Coronary artery (tissue), 2 donors: Measurements from ENCODE around the gene PDCD1.

ENCODE experiments used
- DNase-seq: peaks from one replicate; pipeline ENCODE4 v3.0.0-alpha.2; 2017; ENCODE audit warnings: low spot score
- H3K27ac ChIP-seq, 2 donors: fragments of 200-600 bp; sonication (generic); one replicate each; pipeline ENCODE4 v1.5.1; 2016 to 2019
- H3K4me3 ChIP-seq: fragments of 200-600 bp; sonication (generic); 2 replicates; pipeline ENCODE4 v1.5.1; 2016; ENCODE audit warnings: mild to moderate bottlenecking, moderate library complexity
- TF ChIP-seq, protein P1 (sequence below): fragments of 200-600 bp; sonication (generic); IDR thresholded peaks from one replicate; pipeline ENCODE4 v1.5.1; 2019; ENCODE audit warnings: antibody characterized with exemption

The PDCD1 gene

GRCh38 chr2:241897231-241897916, 38.7 kb upstream of the PDCD1 start:
- TF ChIP-seq, protein P1, sequence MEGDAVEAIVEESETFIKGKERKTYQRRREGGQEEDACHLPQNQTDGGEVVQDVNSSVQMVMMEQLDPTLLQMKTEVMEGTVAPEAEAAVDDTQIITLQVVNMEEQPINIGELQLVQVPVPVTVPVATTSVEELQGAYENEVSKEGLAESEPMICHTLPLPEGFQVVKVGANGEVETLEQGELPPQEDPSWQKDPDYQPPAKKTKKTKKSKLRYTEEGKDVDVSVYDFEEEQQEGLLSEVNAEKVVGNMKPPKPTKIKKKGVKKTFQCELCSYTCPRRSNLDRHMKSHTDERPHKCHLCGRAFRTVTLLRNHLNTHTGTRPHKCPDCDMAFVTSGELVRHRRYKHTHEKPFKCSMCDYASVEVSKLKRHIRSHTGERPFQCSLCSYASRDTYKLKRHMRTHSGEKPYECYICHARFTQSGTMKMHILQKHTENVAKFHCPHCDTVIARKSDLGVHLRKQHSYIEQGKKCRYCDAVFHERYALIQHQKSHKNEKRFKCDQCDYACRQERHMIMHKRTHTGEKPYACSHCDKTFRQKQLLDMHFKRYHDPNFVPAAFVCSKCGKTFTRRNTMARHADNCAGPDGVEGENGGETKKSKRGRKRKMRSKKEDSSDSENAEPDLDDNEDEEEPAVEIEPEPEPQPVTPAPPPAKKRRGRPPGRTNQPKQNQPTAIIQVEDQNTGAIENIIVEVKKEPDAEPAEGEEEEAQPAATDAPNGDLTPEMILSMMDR: no peak
- Histone ChIP-seq H3K27ac (no peak overlapping the region), H3K4me3 (no peak overlapping the region)
- DNase-seq: peak; percentile 62

DNA sequence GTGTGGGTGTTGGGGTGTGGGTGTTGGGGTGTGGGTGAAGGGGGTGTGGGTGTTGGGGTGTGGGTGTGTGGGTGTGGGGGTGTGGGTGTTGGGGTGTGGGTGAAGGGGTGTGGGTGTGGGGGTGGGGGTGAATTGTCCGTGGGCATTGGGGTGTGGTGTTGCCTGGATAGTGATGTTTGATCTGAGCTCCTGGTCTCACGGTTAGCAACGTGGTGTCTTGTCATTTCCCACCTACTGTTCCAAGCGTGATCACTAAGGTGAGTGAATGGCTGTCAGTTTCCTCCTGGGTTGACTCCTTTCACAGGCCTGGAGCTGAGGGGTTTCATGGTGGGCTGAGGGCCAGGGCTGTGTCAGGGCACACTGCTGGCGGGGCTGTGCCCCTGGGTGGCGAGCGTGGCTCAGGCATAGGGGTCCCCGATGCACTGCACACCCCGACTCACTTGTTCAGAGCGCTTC, 38.1 kb upstream of the PDCD1 start:
- Histone ChIP-seq H3K4me3 (no peak overlapping the region), H3K27ac (no peak overlapping the region)
- DNase-seq: peak; percentile 72
- TF ChIP-seq, protein P1: no peak

- DNase-seq: peak; percentile 73
- Histone ChIP-seq H3K4me3 (no peak overlapping the region), H3K27ac (peak overlapping the region in 1 of 2 donors; percentile 51)
- TF ChIP-seq, protein P1: no peak
Measured at GRCh38 chr2:241895712-241896641, 37.3 kb upstream of the PDCD1 start.

- H3K27ac ChIP-seq: no peak overlapping the region
- TF ChIP-seq, protein P1: no peak
- DNase-seq: peak; percentile 68
- H3K4me3 ChIP-seq: no peak overlapping the region
Measured at GRCh38 chr2:241895427-241895711, 36.7 kb upstream of the PDCD1 start.

GRCh38 chr2:241894681-241895426, 36.2 kb upstream of the PDCD1 start:
- Histone ChIP-seq H3K4me3 (no peak overlapping the region), H3K27ac (no peak overlapping the region)
- TF ChIP-seq, protein P1: no peak
- DNase-seq: peak; percentile 69

GRCh38 chr2:241894056-241894641, 35.5 kb upstream of the PDCD1 start:
- H3K4me3 ChIP-seq: no peak overlapping the region
- peak; percentile 62 for DNase-seq
- no peak overlapping the region for H3K27ac ChIP-seq

More at GRCh38 chr2:241894056-241894641, 35.5 kb upstream of the PDCD1 start:
- TF ChIP-seq, protein P1: no peak
